Measurements from ENCODE around the gene TUT4. TPM values are rescaled to one million over a fixed set of nuclear protein-coding genes. Genes with fewer than 3 reads are reported as not detected.
A peak's percentile ranks its signal among the peaks of the same experiment; 100 is the strongest.

The TUT4 gene
- total RNA-seq, 5 donors from 2014 or later (not counting 1 experiment from before 2014, with no cell fraction given): 109 to 143 (median 129) TPM

GRCh38 chr1:52427152-52427551, 125.7 kb downstream of the TUT4 start:
- POLR2A ChIA-PET: interaction anchor here in 1 of 2 donors (1.1 kb wide), 1 partner anchor 81 kb away, joined by 4 read pairs; no protein-coding TSS in a partner anchor
- peak overlapping the region; percentile 40 to 83 for H3K27ac Mint-ChIP-seq

GRCh38 chr1:52426371-52426770, 126.5 kb downstream of the TUT4 start:
- Mint-ChIP-seq H3K4me1 (peaks cover 42 to 47% (median 43%) of the 10 kb centered on the region in 3 donors), H3K4me3 (no peak overlapping the region), H3K27ac (peak overlapping the region; percentile 83 to 93), H3K9me3 (no peaks in the 10 kb centered on the region), H3K36me3 (peaks cover 37% of the 10 kb centered on the region), H3K27me3 (no peaks in the 10 kb centered on the region)
- H3K27ac ChIP-seq (ENCODE audit: low read length): peak overlapping the region; percentile 6
- no peaks in the 10 kb centered on the region for H3K9me3 ChIP-seq
- no peak overlapping the region for H3K4me3 ChIP-seq (ENCODE audit: control insufficient read depth in 1 of 2, extremely low read depth in 1 of 2, low read length in 1 of 2)
- DNase-seq (no peak), ATAC-seq (replicated peaks in 1 of 4) (no peak)
- no CpG with 5 or more reads among the region's 3 CpGs for WGBS (ENCODE audit: insufficient coverage)
- ChIA-PET POLR2A (interaction anchor here (0.5 to 0.6 kb wide), 4 partner anchors 108 to 289 kb away, joined by 3 to 6 read pairs (median 4); no protein-coding TSS in a partner anchor), CTCF (interaction anchor here in 1 of 2 donors (0.6 to 1.0 kb wide), 2 partner anchors 9 to 441 kb away, joined by 3 to 4 read pairs; no protein-coding TSS in a partner anchor)
- H3K4me1 ChIP-seq (ENCODE audit: control insufficient read depth in 1 of 2, extremely low read depth in 1 of 2, insufficient read depth in 2 of 2, low read length in 2 of 2): peaks cover 19 to 40% of the 10 kb centered on the region in 2 experiments
- H3K27me3 ChIP-seq (replicated peaks in 1 of 2; ENCODE audit: control insufficient read depth in 2 of 2, extremely low read depth in 1 of 2, insufficient read depth in 2 of 2, low read length in 1 of 2): no peaks in the 10 kb centered on the region
- H3K36me3 ChIP-seq (ENCODE audit: control insufficient read depth in 2 of 2, extremely low read depth in 1 of 2, insufficient read depth in 1 of 2, low read length in 1 of 2): peaks cover 2 to 19% of the 10 kb centered on the region in 2 donors

More at GRCh38 chr1:52427152-52427551, 125.7 kb downstream of the TUT4 start:
- Mint-ChIP-seq H3K9me3 (no peaks in the 10 kb centered on the region), H3K36me3 (peaks cover 43% of the 10 kb centered on the region), H3K4me3 (no peak overlapping the region), H3K27me3 (no peaks in the 10 kb centered on the region), H3K4me1 (peaks cover 41 to 42% (median 42%) of the 10 kb centered on the region in 3 donors)
- no peak overlapping the region for H3K4me3 ChIP-seq (ENCODE audit: control insufficient read depth in 1 of 2, extremely low read depth in 1 of 2, low read length in 1 of 2)
- DNase-seq (no peak), ATAC-seq (replicated peaks in 1 of 4) (no peak)
- no peaks in the 10 kb centered on the region for H3K9me3 ChIP-seq
- CTCF ChIA-PET: interaction anchor here (0.6 to 0.8 kb wide), 2 partner anchors 22 to 315 kb away, joined by 3 read pairs; no protein-coding TSS in a partner anchor
- H3K27ac ChIP-seq (ENCODE audit: low read length): no peak overlapping the region
- H3K4me1 ChIP-seq (ENCODE audit: control insufficient read depth in 1 of 2, extremely low read depth in 1 of 2, insufficient read depth in 2 of 2, low read length in 2 of 2): peaks cover 19 to 39% of the 10 kb centered on the region in 2 experiments
- H3K36me3 ChIP-seq (ENCODE audit: control insufficient read depth in 2 of 2, extremely low read depth in 1 of 2, insufficient read depth in 1 of 2, low read length in 1 of 2): peaks cover 2 to 19% of the 10 kb centered on the region in 2 donors
- H3K27me3 ChIP-seq (replicated peaks in 1 of 2; ENCODE audit: control insufficient read depth in 2 of 2, extremely low read depth in 1 of 2, insufficient read depth in 2 of 2, low read length in 1 of 2): no peaks in the 10 kb centered on the region
- WGBS (ENCODE audit: insufficient coverage): no CpG with 5 or more reads among the region's 1 CpG

GRCh38 chr1:52424813-52425212, 128.1 kb downstream of the TUT4 start:
- Mint-ChIP-seq H3K27ac (peak overlapping the region; percentile 83 to 92), H3K9me3 (no peaks in the 10 kb centered on the region), H3K27me3 (no peaks in the 10 kb centered on the region), H3K36me3 (peaks cover 30% of the 10 kb centered on the region), H3K4me3 (peak overlapping the region; percentile 49 to 72 (median 66)), H3K4me1 (peaks cover 46 to 52% (median 50%) of the 10 kb centered on the region in 3 donors)
- POLR2A ChIA-PET: interaction anchor here in 1 of 2 donors (0.5 to 2.0 kb wide), 5 partner anchors 9 to 20 kb away, joined by 3 to 31 read pairs (median 9); partner anchors contain the start of genes ORC1 and PRPF38A
- ATAC-seq (replicated peaks in 1 of 4) (no peak), DNase-seq (peak in 1 of 35 experiments; percentile 21)
- Histone ChIP-seq H3K27me3 (replicated peaks in 1 of 2; ENCODE audit: control insufficient read depth in 2 of 2, extremely low read depth in 1 of 2, insufficient read depth in 2 of 2, low read length in 1 of 2) (no peaks in the 10 kb centered on the region), H3K4me3 (ENCODE audit: control insufficient read depth in 1 of 2, extremely low read depth in 1 of 2, low read length in 1 of 2) (no peak overlapping the region), H3K36me3 (ENCODE audit: control insufficient read depth in 2 of 2, extremely low read depth in 1 of 2, insufficient read depth in 1 of 2, low read length in 1 of 2) (peaks cover 2 to 17% of the 10 kb centered on the region in 2 donors), H3K9me3 (no peaks in the 10 kb centered on the region), H3K27ac (ENCODE audit: low read length) (peak overlapping the region; percentile 69), H3K4me1 (ENCODE audit: control insufficient read depth in 1 of 2, extremely low read depth in 1 of 2, insufficient read depth in 2 of 2, low read length in 2 of 2) (peaks cover 20 to 40% of the 10 kb centered on the region in 2 experiments)
- 90% methylated on average over 1 of the region's 1 CpG for WGBS (ENCODE audit: insufficient coverage)
- CTCF ChIA-PET: interaction anchor here in 1 of 2 donors (1.2 to 2.5 kb wide), 3 partner anchors 10 to 260 kb away, joined by 3 to 38 read pairs (median 3); partner anchors contain the start of genes ORC1 and PRPF38A

GRCh38 chr1:52424231-52424636, 128.7 kb downstream of the TUT4 start:
- peaks cover 23 to 43% of the 10 kb centered on the region in 2 experiments for H3K4me1 ChIP-seq (ENCODE audit: control insufficient read depth in 1 of 2, extremely low read depth in 1 of 2, insufficient read depth in 2 of 2, low read length in 2 of 2)
- CTCF ChIA-PET: interaction anchor here in 1 of 2 donors (0.9 to 2.5 kb wide), 4 partner anchors 11 to 260 kb away, joined by 3 to 38 read pairs (median 4); partner anchors contain the start of genes ORC1, PRPF38A and TUT4

GRCh38 chr1:52423771-52424170, 129.1 kb downstream of the TUT4 start:
- WGBS (ENCODE audit: insufficient coverage): 3% methylated on average over 3 of the region's 9 CpGs
- peaks cover 33% of the 10 kb centered on the region for H3K36me3 Mint-ChIP-seq
- H3K9me3 ChIP-seq: no peaks in the 10 kb centered on the region

More at GRCh38 chr1:52424231-52424636, 128.7 kb downstream of the TUT4 start:
- H3K27me3 Mint-ChIP-seq: no peaks in the 10 kb centered on the region
- peaks cover 2 to 17% of the 10 kb centered on the region in 2 donors for H3K36me3 ChIP-seq (ENCODE audit: control insufficient read depth in 2 of 2, extremely low read depth in 1 of 2, insufficient read depth in 1 of 2, low read length in 1 of 2)
- peak overlapping the region; percentile 69 for H3K27ac ChIP-seq (ENCODE audit: low read length)
- POLR2A ChIA-PET: interaction anchor here (0.5 to 2.0 kb wide), 8 partner anchors 9 to 153 kb away, joined by 3 to 31 read pairs (median 6); partner anchors contain the start of genes ORC1 (in 2 of the 2) and PRPF38A (in 2 of the 2)
- peak overlapping the region; percentile 83 to 92 for H3K27ac Mint-ChIP-seq
- peak overlapping the region; percentile 0 to 23 for H3K4me3 ChIP-seq (ENCODE audit: control insufficient read depth in 1 of 2, extremely low read depth in 1 of 2, low read length in 1 of 2)
- no peaks in the 10 kb centered on the region for H3K9me3 Mint-ChIP-seq
- H3K4me3 Mint-ChIP-seq: peak overlapping the region; percentile 49 to 72 (median 66)
- no peaks in the 10 kb centered on the region for H3K27me3 ChIP-seq (replicated peaks in 1 of 2; ENCODE audit: control insufficient read depth in 2 of 2, extremely low read depth in 1 of 2, insufficient read depth in 2 of 2, low read length in 1 of 2)
- ATAC-seq (replicated peaks in 1 of 4): peak; percentile 86 to 94 (median 93)
- DNase-seq: peak in 28 of 35 experiments; percentile 7 to 73 (median 26)
- peaks cover 34% of the 10 kb centered on the region for H3K36me3 Mint-ChIP-seq
- peaks cover 52 to 57% (median 56%) of the 10 kb centered on the region in 3 donors for H3K4me1 Mint-ChIP-seq
- no peaks in the 10 kb centered on the region for H3K9me3 ChIP-seq

GRCh38 chr1:52423055-52423454, 129.8 kb downstream of the TUT4 start:
- Mint-ChIP-seq H3K4me3 (no peak overlapping the region), H3K27ac (peak overlapping the region; percentile 55 to 84), H3K27me3 (no peaks in the 10 kb centered on the region), H3K4me1 (peaks cover 54 to 69% (median 62%) of the 10 kb centered on the region in 3 donors), H3K9me3 (no peaks in the 10 kb centered on the region), H3K36me3 (peaks cover 34% of the 10 kb centered on the region)
- H3K9me3 ChIP-seq: no peaks in the 10 kb centered on the region
- H3K27me3 ChIP-seq (replicated peaks in 1 of 2; ENCODE audit: control insufficient read depth in 2 of 2, extremely low read depth in 1 of 2, insufficient read depth in 2 of 2, low read length in 1 of 2): no peaks in the 10 kb centered on the region
- ATAC-seq (replicated peaks in 1 of 4) (no peak), DNase-seq (no peak)
- WGBS (ENCODE audit: insufficient coverage): no CpG with 5 or more reads among the region's 2 CpGs
- no peak overlapping the region for H3K4me3 ChIP-seq (ENCODE audit: control insufficient read depth in 1 of 2, extremely low read depth in 1 of 2, low read length in 1 of 2)
- CTCF ChIA-PET: interaction anchor here in 1 of 2 donors (0.6 to 2.5 kb wide), 5 partner anchors 8 to 263 kb away, joined by 3 to 38 read pairs (median 3); partner anchors contain the start of genes ORC1, PRPF38A and TUT4
- H3K36me3 ChIP-seq (ENCODE audit: control insufficient read depth in 2 of 2, extremely low read depth in 1 of 2, insufficient read depth in 1 of 2, low read length in 1 of 2): peaks cover 2 to 22% of the 10 kb centered on the region in 2 donors
- peak overlapping the region; percentile 69 for H3K27ac ChIP-seq (ENCODE audit: low read length)
- H3K4me1 ChIP-seq (ENCODE audit: control insufficient read depth in 1 of 2, extremely low read depth in 1 of 2, insufficient read depth in 2 of 2, low read length in 2 of 2): peaks cover 28 to 50% of the 10 kb centered on the region in 2 experiments
- POLR2A ChIA-PET: interaction anchor here (0.6 to 2.0 kb wide), 4 partner anchors 17 to 47 kb away, joined by 3 to 31 read pairs (median 8); partner anchors contain the start of genes ORC1 (in 2 of the 2) and PRPF38A (in 2 of the 2)

More at GRCh38 chr1:52423771-52424170, 129.1 kb downstream of the TUT4 start:
- Mint-ChIP-seq H3K27me3 (no peaks in the 10 kb centered on the region), H3K9me3 (no peaks in the 10 kb centered on the region), H3K4me3 (peak overlapping the region; percentile 49 to 72 (median 66)), H3K4me1 (peaks cover 54 to 62% (median 57%) of the 10 kb centered on the region in 3 donors), H3K27ac (peak overlapping the region; percentile 83 to 92)
- peak; percentile 87 to 88 (median 88) for ATAC-seq (replicated peaks in 1 of 4)
- ChIA-PET POLR2A (interaction anchor here (0.6 to 2.0 kb wide), 6 partner anchors 16 to 153 kb away, joined by 3 to 31 read pairs (median 6); partner anchors contain the start of genes ORC1 (in 2 of the 2) and PRPF38A (in 2 of the 2)), CTCF (interaction anchor here in 1 of 2 donors (0.6 to 2.5 kb wide), 7 partner anchors 8 to 263 kb away, joined by 3 to 38 read pairs (median 3); partner anchors contain the start of genes ORC1, PRPF38A and TUT4)
- peak; percentile 44 to 85 (median 73) for DNase-seq
- Histone ChIP-seq H3K36me3 (ENCODE audit: control insufficient read depth in 2 of 2, extremely low read depth in 1 of 2, insufficient read depth in 1 of 2, low read length in 1 of 2) (peaks cover 2 to 17% of the 10 kb centered on the region in 2 donors), H3K4me3 (ENCODE audit: control insufficient read depth in 1 of 2, extremely low read depth in 1 of 2, low read length in 1 of 2) (peak overlapping the region; percentile 16 to 23), H3K27me3 (replicated peaks in 1 of 2; ENCODE audit: control insufficient read depth in 2 of 2, extremely low read depth in 1 of 2, insufficient read depth in 2 of 2, low read length in 1 of 2) (no peaks in the 10 kb centered on the region), H3K4me1 (ENCODE audit: control insufficient read depth in 1 of 2, extremely low read depth in 1 of 2, insufficient read depth in 2 of 2, low read length in 2 of 2) (peaks cover 28 to 45% of the 10 kb centered on the region in 2 experiments), H3K27ac (ENCODE audit: low read length) (peak overlapping the region; percentile 69)
